Hippocampal formation (tissue), 2 donors: ENCODE data around the gene PYCR2.
A peak's percentile ranks its signal among the peaks of the same experiment; 100 is the strongest.
"Not testable (repeated sequence)": the region's sequence is repeated elsewhere in the genome, so short reads cannot be mapped to it uniquely, and the experiment has no call there.

Source experiments
- DNase-seq, 2 donors: peaks; one replicate each; lab custom pipeline; 2025; lab: John Stamatoyannopoulos, UW

PYCR2 gene

DNA sequence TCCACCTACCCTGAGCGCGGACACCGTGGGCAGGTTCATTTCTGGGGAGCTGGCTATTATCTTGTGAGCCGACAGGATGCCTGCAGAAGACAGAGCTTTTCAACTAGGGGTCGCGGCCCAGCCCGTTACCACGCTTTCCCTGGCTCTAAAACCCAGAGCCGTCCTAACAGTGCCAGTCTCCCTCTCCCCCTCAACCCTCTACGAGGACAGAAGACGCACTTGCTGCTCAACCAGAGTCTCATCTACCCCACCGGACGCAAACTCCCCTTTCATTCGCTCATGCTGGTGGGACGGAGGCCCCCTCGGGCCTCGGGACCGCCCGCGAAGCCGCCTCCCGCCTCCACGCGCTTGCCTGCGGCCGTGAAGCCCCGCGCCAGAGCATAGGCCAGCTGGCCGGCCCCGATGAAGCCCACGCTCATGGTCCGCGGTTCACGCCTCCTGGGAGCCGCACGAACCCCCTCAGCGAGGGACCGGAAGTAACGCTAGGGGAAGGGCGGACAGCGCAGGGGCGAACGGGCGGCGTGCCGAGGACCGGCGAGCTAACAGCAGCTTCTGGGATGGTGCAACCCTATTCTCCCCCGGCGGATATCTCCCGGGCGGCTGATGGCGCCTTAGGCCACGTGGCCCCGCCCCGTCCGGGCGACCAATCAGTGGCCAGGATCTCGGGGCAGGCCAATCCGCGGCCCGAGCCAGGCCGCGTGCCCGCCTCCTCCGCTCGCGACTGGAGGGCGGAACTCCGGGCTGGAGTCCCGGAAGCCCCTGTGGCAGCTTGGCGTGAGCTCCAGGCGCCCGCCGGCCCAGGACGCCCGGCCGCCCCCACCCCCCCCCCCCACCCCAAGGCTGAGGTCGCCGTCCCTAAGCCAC, at the start of gene PYCR2:
PYCR2 (minus strand) TSS at position 559 of the 864 bp plus-strand sequence; CDS start at position 419, 140 bp downstream.
- DNase-seq, result peak; percentile 91 to 97

DNA sequence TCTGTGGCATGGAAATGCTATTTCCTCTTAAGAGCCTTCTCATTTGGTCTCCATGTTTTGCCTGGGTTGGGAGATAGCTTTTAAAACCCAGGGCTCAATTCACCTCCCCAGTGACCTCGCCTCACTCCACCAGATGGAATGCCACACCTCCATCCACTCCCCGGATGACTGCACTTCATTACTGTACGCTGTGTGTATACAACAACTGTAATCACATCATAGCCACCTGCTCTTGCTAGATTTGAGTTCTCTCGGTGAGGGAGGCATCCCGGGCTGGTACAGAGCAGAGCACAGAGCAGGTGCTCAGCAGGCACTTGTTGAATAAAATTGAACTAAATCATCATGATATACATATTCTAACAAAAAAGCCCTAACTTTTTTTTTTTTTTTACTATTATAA, 49.1 kb upstream of the PYCR2 start:
- DNase-seq, result no peak

DNA sequence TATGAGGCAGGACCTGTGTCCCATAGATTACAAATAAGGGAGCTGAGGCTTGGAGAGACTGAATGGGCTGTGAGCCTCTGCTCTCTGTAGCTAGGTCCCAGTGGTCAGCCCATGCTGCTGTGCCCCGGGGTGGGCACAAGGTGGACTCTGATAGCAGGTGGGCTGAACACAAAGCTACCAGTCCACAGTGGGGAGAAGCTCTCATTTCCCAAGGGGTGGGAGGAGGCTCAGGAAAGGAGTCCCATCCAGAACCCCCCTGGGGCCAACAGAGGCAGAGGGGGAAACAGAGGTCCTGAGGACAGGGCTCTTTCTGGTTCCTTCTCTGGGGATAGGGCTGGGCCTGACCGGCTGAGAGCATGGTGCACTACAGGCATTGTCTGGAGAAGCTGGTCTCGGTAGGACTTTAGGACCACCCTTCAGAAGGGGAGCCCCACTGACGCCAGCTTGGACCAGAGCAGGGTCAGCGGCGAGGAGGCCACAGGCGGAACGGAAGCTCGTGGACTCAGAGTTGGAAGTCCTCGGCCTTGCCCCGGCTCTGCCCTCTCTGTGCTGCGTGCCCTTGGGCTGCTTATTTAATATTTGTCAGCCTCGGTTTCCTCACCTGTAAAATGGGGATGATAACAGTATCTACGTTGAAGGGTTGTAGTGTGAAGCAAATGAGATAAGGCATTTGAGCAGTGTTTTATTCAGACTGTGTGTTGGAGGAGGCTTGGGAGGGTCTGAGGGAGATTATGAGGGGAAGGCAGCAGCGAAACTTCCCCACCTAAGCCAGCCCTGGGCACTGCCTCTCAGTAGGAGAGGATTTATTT, 48.5 kb upstream of the PYCR2 start:
- no peak for DNase-seq

DNA sequence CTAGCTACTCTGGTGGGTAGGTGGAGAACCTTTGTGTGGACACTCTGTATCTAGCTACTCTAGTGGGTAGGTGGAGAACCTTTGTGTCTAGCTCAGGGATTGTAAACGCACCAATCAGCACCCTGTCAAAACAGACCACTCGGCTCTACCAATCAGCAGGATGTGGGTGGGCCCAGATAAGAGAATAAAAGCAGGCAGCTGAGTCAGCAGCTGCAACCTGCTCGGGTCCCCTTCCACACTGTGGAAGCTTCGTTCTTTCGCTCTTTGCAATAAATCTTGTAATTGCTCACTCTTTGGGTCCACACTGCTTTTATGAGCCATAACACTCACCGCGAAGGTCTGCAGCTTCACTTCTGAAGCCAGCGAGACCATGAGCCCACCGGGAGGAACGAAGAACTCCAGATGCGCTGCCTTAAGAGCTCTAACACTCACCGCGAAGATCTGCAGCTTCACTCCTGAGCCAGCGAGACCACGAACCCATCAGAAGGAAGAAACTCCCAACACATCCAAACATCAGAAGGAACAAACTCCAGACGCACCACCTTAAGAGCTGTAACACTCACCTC, 46.6 kb upstream of the PYCR2 start:
- DNase-seq, result not testable (repeated sequence)

DNA sequence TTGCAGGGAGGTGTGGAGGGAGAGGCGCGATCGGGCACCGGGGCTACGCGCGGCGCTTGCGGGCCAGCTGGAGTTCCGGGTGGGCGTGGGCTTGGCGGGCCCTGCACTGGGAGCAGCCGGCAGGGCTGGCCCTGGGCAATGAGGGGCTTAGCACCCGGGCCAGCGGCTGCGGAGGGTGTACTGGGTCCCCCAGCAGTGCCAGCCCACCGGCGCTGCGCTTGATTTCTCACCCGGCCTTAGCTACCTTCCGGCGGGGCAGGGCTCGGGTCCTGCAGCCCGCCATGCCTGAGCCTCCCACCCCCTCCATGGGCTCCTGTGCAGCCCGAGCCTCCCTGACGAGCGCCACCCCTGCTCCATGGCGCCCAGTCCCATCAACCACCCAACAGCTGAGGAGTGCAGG, 45.7 kb upstream of the PYCR2 start:
- DNase-seq, result not testable (repeated sequence)

DNA sequence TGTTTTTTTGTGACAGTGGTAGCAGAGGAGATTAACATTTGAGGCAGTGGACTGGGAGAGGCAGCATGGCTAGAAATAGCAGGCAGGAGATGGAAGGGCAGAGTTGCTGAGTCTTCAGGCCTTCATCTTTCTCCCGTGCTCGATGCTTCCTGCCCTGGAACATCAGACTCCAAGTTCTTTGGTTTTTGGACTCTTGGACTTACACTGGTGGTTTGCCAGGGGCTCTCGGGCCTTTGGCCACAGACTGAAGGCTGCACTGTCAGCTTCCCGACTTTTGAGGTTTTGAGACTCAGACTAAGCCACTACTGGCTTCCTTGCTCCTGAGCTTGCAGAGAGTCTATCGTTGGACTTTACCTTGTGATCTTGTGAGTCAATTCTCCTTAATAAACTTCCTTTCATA, 41.2 kb upstream of the PYCR2 start:
- no peak for DNase-seq

DNA sequence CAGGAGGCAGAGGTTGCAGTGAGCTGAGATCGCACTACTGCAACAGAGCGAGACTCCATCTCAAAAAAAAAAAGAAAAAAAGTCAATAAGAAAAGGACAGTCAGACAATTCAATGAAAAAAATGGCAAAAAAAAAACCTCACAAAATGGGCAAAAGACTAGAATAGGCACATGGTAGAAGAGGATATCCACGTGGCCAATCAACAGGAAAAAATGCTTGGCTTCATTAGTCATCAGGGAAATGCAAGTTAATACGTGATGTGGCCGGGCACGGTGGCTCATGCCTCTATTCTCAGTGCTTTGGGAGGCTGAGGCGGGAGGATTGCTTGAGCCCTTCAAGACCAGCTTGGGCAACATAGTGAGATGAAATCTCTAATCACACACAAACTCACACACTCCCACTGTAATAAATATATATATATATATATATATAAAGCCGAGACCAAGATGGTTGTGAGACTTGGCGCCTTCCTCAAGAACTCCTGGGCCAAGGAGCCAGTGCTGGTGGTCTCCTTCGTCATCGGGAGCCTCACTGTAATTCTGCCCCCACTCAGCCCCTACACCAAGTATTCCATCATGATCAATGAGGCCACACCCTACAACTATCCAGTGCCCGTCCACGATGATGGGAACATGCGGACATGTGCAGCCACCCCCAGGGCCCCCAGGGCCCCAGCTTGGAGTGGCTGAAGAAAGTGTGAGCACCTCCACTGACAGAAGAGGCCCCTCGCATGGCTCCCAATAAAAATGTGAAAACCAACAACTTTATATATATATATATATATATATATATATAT, 39.9 kb upstream of the PYCR2 start:
- no peak for DNase-seq

DNA sequence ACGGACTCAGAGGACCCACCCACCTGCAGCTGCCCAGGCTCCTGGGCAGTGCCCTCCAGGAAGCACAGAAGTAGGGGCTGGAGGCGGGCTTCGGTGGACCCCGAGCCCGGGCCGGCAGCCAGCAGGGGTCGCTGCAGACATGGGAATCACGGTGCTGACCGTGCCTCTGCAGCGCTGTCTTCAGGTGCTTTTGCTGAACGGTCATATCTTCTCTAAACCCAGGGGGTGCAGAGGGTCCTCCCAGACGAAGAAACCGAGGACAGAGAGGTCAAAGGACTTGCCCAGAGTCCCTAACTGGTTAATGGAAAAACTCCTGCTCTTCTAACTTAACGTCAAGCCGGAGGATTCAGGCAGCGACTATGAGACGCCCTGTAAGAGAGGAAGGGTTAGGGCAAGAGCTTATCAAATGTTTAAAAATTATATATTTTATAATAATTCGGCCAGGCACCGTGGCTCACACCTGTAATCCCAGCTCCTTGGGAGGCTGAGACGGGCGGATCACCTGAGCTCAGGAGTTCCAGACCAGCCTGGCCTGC, 38.5 kb upstream of the PYCR2 start:
- no peak for DNase-seq

DNA sequence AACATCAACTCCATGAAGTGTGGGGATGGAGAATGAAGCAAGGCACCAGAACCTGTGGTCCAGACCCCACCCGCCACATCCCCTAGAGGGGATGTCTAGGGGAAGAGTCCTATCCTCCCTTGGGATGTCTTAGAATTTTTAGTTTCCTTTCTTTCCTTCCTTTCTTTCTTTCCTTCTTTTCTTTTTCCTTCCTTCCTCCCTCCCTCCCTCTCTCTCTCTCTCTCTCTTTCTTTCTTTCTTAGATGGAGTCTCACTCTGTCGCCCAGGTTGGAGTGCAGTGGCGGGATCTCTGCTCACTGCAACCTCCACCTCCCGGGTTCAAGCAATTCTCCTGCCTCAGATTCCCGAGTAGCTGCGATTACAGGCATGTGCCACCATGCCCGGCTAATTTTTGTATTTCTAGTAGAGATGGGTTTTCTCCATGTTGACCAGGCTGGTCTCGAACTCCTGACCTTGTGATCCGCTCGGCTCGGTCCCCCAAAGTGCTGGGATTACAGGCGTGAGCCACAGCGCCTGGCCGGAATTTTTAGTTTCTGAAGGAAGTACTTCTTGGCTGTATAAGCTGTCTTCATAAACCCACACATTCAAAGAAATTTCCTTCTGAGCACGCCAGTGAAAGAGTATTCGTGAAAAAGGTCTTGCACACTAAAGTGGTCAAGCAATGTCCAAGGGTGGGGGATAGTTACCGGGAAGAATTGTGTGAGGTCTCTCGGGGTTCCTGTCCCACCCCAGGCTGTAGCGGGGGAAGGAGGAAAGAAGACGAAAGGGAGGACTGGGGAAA, 37.8 kb upstream of the PYCR2 start:
- no peak for DNase-seq

DNA sequence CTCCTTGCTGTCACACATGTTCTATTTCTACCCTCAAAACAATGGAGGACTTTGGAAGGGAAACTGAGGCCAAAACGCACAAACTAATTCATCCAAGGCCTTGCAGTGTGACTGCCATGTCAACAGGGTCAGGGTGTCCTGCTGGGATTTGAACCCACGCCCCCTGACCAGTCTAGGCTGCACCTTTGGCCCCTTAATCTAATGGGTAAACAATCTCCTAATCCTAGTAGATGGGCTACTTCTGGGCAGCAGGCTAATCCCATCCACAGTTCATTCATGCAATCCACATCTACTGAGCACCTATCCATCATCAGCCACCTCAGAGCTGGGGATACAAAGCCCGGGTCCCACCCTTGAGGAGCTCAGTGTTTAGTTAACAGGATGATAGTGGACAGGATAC, 34.0 kb upstream of the PYCR2 start:
- no peak for DNase-seq

DNA sequence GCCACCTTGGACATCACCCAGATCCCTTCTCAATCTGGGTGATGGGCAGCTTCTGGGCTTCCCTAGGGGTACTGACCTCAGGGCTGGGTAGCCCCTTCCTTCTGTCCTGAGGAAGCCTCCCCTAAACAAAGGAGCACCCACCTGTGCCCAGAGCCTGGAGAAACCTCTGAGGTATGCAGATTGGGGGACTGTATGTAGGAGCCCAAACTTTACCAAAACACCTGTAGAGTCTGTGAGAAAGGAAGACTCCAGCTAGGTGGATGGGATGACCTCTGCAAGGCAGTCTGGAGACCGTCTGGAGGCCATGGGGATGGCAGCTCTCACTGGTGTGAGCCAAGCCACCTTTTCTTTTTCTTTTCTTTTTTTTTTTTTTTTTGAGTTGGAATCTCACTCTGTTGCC, 30.7 kb upstream of the PYCR2 start:
- no peak for DNase-seq

DNA sequence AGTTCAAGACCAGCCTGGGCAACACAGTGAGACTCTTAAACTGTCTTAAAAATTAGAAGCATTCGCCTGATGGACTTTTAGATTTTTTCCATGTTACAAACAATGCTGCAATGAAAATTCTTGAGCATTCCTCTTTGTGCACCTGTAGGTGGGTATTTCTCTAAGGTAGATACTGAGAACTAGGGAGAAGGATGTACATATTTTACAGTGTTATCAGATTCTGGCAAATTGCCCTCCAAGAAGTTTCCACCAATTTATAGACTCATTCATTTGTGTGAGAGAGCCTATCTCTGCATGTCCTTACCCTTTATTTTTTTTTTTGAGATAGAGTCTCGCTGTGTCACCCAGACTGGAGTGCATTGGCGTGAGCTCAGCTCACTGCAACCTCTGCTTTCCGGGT, 29.3 kb upstream of the PYCR2 start:
- DNase-seq, result no peak

DNA sequence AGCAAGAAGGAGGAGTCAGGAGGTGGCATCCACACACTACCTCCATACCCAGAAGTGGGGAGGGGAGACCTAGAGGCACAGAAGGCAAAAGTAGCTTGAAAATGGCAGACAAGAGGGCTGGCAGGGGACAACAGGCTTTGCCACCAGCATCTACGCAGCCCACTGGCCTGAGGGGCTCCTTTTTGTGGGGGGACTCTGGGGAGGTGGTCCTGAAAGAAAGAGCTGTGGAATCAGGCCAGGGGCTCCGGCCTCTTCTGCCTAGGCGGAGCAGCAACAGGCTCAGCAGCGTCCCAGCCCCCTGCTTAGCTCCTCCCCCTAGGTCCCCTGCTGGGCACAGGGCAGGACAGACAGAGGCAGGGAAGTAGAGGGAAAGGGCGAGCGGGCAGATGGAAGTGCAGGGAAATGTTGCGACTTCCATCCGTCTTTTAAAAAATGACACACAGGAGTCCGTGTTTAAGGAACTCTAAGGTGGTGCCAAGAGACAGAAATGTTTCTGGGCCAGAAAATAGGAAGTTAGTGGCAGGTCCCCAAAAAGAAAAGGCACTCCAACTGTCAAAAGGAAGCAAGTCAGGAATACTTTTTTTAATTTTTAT, 27.0 kb upstream of the PYCR2 start:
- DNase-seq, result no peak

DNA sequence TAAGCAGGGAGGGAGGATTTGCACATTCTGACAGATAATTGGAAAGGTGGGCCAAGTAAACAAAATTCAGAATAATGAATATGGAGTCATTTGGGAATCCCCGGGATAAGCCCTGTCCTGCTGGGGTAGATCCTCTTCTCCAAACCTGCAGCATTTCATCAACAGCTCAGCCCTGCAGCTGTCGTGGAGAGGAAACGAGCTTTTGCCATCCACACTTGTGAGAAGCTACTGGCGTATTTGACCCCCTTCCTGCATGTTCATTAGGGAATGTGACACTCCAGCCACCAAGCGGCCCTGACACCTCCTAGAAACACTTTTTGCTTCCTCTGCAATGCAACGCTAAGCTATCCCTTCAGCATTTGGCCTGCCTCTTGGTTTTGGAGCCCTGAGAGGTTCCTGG, 25.0 kb upstream of the PYCR2 start:
- DNase-seq, result no peak

DNA sequence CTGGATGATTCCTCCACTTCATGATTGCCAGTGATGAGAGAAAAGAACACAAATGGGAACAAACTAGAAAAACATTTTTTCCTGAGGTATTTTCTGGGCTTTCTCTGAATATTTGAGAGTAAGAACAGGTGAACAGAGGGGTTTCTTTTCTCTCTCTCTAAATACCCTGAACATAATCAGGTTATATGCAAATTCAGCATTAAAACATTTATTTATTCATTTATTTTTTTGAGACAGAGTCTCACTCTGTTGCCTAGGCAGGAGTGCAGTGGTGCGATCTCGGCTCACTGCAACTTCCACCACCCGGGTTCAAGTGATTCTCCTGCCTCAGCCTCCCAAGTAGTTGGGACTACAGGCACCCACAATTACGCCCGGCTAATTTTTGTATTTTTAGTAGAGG, 22.8 kb upstream of the PYCR2 start:
- no peak for DNase-seq

DNA sequence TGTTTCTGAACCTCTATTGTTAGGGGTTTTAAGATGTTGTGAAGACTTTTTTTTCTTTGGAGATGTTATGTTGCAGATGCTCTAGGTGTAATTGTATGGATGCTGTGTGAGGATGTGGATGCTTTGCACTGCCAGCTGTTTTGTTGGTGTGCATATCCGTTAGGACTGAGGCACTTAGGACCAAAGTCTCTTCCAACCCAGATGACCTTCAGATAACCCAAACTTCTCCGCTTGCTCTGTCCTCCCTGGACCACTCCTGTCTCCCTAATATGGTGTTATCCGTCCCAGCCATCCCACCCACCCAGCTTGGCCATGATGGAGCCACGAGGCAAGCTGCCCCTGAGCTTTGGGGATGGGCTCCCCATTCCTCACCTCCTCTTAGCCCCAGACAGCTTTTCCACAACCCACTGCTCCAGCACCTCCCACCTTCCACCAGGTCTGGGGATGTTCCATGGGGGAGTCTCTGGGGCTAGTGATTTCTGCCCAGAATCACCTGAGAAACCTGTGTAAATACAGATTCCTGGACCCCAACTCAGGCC, 22.1 kb upstream of the PYCR2 start:
- DNase-seq, result no peak

DNA sequence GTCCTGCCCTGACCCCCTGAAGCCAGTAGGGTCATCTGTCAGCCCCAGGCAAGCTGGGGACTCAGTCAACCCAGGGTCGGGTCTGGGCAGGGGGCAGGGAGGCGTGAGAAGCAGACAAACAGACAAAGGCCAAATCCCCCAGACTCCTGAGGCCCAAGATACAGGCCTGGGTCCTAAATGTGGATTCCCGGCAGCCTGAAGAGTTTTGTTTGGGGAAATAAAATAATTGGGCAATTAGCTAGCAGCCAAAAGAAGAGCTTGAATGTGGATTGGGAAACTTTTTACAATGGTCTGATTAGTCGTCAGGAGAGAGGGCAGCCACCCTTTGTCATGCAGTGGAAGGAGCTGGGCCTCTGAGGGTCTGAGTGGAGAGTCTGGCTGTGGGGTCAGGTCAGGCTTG, 21.5 kb upstream of the PYCR2 start:
- no peak for DNase-seq

DNA sequence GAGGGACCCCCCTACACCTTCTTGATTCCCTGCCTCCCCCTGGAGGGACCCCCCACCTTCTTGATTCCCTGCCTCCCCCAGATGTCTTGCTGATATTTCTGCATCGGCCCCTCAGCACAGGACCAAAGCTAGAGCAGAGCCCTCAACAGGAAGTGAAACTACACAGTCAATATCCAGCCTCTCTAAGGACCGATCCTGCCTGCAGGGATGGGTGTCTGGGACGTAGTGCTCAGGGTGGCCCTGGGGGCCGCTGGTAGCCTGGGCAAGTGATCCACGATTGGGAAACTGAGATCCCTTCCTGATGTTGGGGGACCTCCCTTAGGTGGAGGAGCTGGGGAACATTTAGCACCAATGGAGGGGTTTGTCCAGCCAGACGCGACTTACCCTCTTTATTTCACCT, 20.9 kb upstream of the PYCR2 start:
- DNase-seq, result no peak

DNA sequence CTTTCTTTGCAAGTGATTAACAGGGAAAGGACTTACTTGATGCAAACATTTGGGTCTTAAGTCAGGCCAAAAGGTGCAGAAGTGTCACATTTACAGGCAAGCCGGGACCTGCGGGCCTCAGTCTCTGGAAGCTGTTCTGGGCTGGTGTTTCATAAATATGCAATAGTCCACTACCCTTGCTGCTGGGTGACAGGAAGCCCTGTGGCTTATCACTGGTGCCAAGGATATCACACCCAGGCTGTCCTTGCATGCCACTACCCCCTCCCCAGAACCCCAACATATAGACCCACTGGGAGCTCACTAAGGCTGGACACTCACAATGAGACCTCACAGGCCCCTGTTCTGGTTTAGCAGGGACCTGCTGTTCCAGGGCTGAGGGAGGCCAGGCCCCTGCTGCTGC, 20.3 kb upstream of the PYCR2 start:
- no peak for DNase-seq

DNA sequence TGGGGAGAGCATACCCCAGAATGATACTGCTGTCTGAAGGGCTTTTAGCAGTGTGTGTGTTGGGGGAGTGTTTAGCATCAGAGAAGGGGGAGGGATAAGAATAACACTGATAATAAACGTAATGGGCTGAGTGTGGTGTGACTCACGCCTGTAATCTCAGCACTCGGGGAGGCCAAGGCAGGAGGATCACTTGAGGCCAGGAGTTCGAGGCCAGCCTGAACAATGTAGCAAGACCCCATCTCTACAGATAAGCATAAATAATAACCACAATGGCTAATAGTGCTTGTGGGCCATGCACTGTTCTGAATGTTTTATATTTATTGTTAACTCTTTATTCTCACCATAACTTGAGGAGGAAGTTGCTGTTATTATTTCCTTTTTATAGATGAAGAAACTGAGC, 19.5 kb upstream of the PYCR2 start:
- no peak for DNase-seq
